AG09319 (cell line): ENCODE data around the gene TMED4.

Source experiments
- DNase-seq: peaks from one replicate; pipeline ENCODE4 v3.0.0-alpha.2; 2010; ENCODE audit warnings: low read depth; ENCODE audit errors: extremely low read depth
- TF ChIP-seq, protein P1 (sequence below): IDR thresholded peaks from 2 replicates; pipeline ENCODE4 v1.5.1; 2011; ENCODE audit warnings: low read depth, mild to moderate bottlenecking, inconsistent platforms, low read length, moderate library complexity

TMED4 gene

GRCh38 chr7:44581879-44582603 lies at the start of gene TMED4:
TSS of gene TMED4 (minus strand) at chr7:44582231. CDS start at chr7:44582206, 25 bp downstream.
- TF ChIP-seq, protein P1, sequence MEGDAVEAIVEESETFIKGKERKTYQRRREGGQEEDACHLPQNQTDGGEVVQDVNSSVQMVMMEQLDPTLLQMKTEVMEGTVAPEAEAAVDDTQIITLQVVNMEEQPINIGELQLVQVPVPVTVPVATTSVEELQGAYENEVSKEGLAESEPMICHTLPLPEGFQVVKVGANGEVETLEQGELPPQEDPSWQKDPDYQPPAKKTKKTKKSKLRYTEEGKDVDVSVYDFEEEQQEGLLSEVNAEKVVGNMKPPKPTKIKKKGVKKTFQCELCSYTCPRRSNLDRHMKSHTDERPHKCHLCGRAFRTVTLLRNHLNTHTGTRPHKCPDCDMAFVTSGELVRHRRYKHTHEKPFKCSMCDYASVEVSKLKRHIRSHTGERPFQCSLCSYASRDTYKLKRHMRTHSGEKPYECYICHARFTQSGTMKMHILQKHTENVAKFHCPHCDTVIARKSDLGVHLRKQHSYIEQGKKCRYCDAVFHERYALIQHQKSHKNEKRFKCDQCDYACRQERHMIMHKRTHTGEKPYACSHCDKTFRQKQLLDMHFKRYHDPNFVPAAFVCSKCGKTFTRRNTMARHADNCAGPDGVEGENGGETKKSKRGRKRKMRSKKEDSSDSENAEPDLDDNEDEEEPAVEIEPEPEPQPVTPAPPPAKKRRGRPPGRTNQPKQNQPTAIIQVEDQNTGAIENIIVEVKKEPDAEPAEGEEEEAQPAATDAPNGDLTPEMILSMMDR = no peak
- peak; percentile 98 for DNase-seq

- DNase-seq = no peak
Observed at GRCh38 chr7:44631458-44632115, 49.6 kb upstream of the TMED4 start.

DNA sequence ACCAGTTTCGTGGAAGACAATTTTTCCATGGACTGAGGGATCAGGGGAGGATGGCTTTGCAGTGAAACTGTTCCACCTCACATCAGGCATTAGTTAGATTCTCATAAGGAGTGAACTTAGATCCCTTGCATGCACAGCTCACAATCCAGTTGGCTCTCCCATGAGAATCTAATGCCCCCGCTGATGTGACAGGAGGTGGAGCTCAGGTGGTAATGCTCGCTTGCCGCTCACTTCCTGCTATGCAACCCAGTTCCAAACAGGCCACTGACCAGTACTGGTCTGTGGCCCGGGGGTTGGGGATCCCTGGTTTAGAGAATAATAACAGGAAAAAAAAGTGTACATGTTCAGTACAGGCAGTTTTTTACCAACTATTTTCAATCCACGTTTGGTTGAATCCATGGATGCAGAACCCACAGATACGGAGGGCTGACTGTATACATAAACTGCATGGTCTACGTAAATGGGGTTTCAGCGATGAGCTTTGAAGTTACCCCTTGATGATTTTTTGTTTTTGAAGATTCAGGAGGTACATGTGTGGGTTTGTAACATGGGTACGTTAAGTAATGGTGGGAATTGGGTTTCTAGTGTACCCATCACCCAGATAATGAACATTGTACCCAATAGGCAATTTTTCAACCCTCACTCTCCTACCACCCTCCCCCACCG lies 48.9 kb upstream of the TMED4 start:
- DNase-seq = no peak
- TF ChIP-seq, protein P1 = no peak

More at GRCh38 chr7:44631458-44632115, 49.6 kb upstream of the TMED4 start:
- TF ChIP-seq, protein P1 = no peak

GRCh38 chr7:44629829-44630522 lies 47.9 kb upstream of the TMED4 start:
- no peak for DNase-seq
- TF ChIP-seq, protein P1 = no peak

GRCh38 chr7:44626620-44627019 lies 44.6 kb upstream of the TMED4 start:
- TF ChIP-seq, protein P1 = no peak
- no peak for DNase-seq

- no peak for DNase-seq
- TF ChIP-seq, protein P1 = no peak
Observed at GRCh38 chr7:44625526-44626471, 43.8 kb upstream of the TMED4 start.
